RPMI7951 (cell line): ENCODE measurements around the gene TBC1D2B. TPM values are rescaled to one million over a fixed set of nuclear protein-coding genes. Genes with fewer than 3 reads are reported as not detected.

Experiments
- DNase-seq: peaks from one replicate; pipeline ENCODE4 v3.0.0-alpha.2; 2012; ENCODE audit warnings: low read depth
- total RNA-seq: library from RNA; depleted of rRNA; stranded (reverse); fragments of >200 nt; shearing (Covaris generic); gene quantifications from 2 replicates; pipeline ENCODE4 v1.2.3, GENCODE V29; 2014

The TBC1D2B gene
- total RNA-seq, 1 experiment from 2014 or later, result 14.5 TPM

- DNase-seq, result no peak
Measured at GRCh38 chr15:78034495-78035191, 42.9 kb downstream of the TBC1D2B start.

GRCh38 chr15:78033864-78034263 lies 43.6 kb downstream of the TBC1D2B start:
- DNase-seq, result no peak

GRCh38 chr15:78032671-78033070 lies 44.8 kb downstream of the TBC1D2B start:
- DNase-seq, result no peak

- no peak for DNase-seq
Measured at GRCh38 chr15:78024883-78025282, 52.6 kb downstream of the TBC1D2B start.

- DNase-seq, result no peak
Measured at GRCh38 chr15:78024519-78024870, 53.0 kb downstream of the TBC1D2B start.

GRCh38 chr15:78023865-78024518 lies 53.5 kb downstream of the TBC1D2B start:
- no peak for DNase-seq

GRCh38 chr15:78023081-78023665 lies 54.3 kb downstream of the TBC1D2B start:
- no peak for DNase-seq

- no peak for DNase-seq
Measured at GRCh38 chr15:78021761-78022160, 55.8 kb downstream of the TBC1D2B start.

GRCh38 chr15:78020007-78020406 lies 57.5 kb downstream of the TBC1D2B start:
- no peak for DNase-seq

GRCh38 chr15:78018946-78019644 lies 58.4 kb downstream of the TBC1D2B start:
- DNase-seq, result no peak

- no peak for DNase-seq
Measured at GRCh38 chr15:78018445-78018844, 59.1 kb downstream of the TBC1D2B start.

- DNase-seq, result no peak
Measured at GRCh38 chr15:78016860-78017259, 60.7 kb downstream of the TBC1D2B start.

GRCh38 chr15:78012643-78013077 lies 64.9 kb downstream of the TBC1D2B start:
- no peak for DNase-seq

GRCh38 chr15:78010067-78010466 lies 67.4 kb downstream of the TBC1D2B start:
- DNase-seq, result no peak

- DNase-seq, result peak; percentile 89
Measured at GRCh38 chr15:78007964-78008886, 69.3 kb downstream of the TBC1D2B start.

GRCh38 chr15:78007211-78007931 lies 70.1 kb downstream of the TBC1D2B start:
- no peak for DNase-seq

- DNase-seq, result no peak
Measured at GRCh38 chr15:78006567-78007205, 70.8 kb downstream of the TBC1D2B start.

GRCh38 chr15:78004919-78005634 lies 72.4 kb downstream of the TBC1D2B start:
- peak; percentile 80 for DNase-seq

- DNase-seq, result no peak
Measured at GRCh38 chr15:78004222-78004727, 73.2 kb downstream of the TBC1D2B start.
